Gastrocnemius medialis (tissue), 4 donors: ENCODE data around the gene BCORL1.

Experiments used
- POLR2A ChIP-seq, 2 donors: fragments of 450-650 bp; IDR thresholded peaks; one replicate each; pipeline ENCODE4 v1.6.1; 2017; ENCODE audit warnings: antibody characterized with exemption in 2 of 2, mild to moderate bottlenecking in 2 of 2, moderate library complexity in 2 of 2
- TF ChIP-seq, protein P1 (sequence below), 5 experiments: fragments of 450-650 bp in 3 of 5; fragments of 200-600 bp in 2 of 5; sonication (generic) in 2 of 5; IDR thresholded peaks in 4 of 5; conservative IDR thresholded peaks in 1 of 5; 1 replicate in 4 of 5; 2 replicates in 1 of 5; pipeline ENCODE4 v1.5.1; 2016 to 2019; ENCODE audit warnings: antibody characterized with exemption in 5 of 5, mild to moderate bottlenecking in 3 of 5, moderate library complexity in 3 of 5

DNA sequence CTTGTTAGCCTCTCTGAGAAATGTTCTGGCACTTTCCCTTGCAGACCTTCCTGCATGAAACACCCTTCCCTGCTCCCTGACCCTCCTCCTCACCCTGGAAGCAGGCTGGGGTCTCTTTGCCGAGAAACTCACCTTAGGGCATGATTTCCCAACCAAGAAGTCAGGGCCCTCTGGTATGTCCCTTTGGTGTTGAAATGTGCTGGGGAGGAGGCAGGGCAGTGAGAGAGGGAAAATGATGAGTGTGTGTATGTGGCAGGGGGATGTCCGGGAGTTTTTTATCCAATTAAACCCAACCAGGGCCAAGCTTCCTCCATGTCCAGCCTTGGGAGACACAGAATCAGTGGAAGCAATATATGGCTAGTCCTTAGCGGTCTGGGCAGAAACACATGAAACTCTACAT, 122.8 kb downstream of the BCORL1 start:
- TF ChIP-seq, protein P1, sequence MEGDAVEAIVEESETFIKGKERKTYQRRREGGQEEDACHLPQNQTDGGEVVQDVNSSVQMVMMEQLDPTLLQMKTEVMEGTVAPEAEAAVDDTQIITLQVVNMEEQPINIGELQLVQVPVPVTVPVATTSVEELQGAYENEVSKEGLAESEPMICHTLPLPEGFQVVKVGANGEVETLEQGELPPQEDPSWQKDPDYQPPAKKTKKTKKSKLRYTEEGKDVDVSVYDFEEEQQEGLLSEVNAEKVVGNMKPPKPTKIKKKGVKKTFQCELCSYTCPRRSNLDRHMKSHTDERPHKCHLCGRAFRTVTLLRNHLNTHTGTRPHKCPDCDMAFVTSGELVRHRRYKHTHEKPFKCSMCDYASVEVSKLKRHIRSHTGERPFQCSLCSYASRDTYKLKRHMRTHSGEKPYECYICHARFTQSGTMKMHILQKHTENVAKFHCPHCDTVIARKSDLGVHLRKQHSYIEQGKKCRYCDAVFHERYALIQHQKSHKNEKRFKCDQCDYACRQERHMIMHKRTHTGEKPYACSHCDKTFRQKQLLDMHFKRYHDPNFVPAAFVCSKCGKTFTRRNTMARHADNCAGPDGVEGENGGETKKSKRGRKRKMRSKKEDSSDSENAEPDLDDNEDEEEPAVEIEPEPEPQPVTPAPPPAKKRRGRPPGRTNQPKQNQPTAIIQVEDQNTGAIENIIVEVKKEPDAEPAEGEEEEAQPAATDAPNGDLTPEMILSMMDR (IDR thresholded peaks at IDR 0.05 in 4 of 5, conservative IDR thresholded peaks at IDR 0.05 in 1 of 5), result no peak
- no peak for TF ChIP-seq POLR2A (IDR thresholded peaks at IDR 0.05)
